Neural cell (in vitro differentiated cells): ENCODE results near the gene CDKN1B. TPM values are rescaled to one million over a fixed set of nuclear protein-coding genes. Genes with fewer than 3 reads are reported as not detected.
"Not testable (repeated sequence)": the region's sequence is repeated elsewhere in the genome, so short reads cannot be mapped to it uniquely, and the experiment has no call there.

Source experiments
- H2AFZ ChIP-seq: fragments of 200-600, 300-800 bp; sonication (generic), shearing (Covaris generic); 2 replicates; pipeline ENCODE4 v1.6.0; 2014; ENCODE audit warnings: low read depth, mild to moderate bottlenecking, antibody characterized with exemption, low read length, moderate library complexity
- H3F3A ChIP-seq: fragments of 200-600 bp; shearing (Covaris generic); 2 replicates; pipeline ENCODE4 v1.6.1; 2016; ENCODE audit warnings: mild to moderate bottlenecking, moderate library complexity, mixed read lengths, antibody characterized with exemption, low read length; ENCODE audit not compliant: insufficient read depth, poor library complexity, severe bottlenecking
- H3K27ac ChIP-seq: fragments of 200-600, 300-800 bp; sonication (generic), shearing (Covaris generic); 2 replicates; pipeline ENCODE4 v1.5.1; 2014; ENCODE audit warnings: mild to moderate bottlenecking, low read length, moderate library complexity
- H3K27me3 ChIP-seq: fragments of 300-800, 200-600 bp; sonication (generic), shearing (Covaris generic); 2 replicates; pipeline ENCODE4 v1.6.0; 2014; ENCODE audit warnings: mild to moderate bottlenecking, low read depth, low read length, moderate library complexity; ENCODE audit not compliant: insufficient read depth
- H3K36me3 ChIP-seq: fragments of 300-800, 200-600 bp; sonication (generic), shearing (Covaris generic); 2 replicates; pipeline ENCODE4 v1.5.1; 2014; ENCODE audit warnings: mild to moderate bottlenecking, antibody characterized with exemption, low read length, moderate library complexity; ENCODE audit not compliant: insufficient read depth
- H3K4me2 ChIP-seq: fragments of 300-800, 200-600 bp; sonication (generic), shearing (Covaris generic); 2 replicates; pipeline ENCODE4 v1.6.0; 2014; ENCODE audit warnings: mild to moderate bottlenecking, low read length
- H3K4me3 ChIP-seq: fragments of 300-800, 200-600 bp; sonication (generic), shearing (Covaris generic); 2 replicates; pipeline ENCODE4 v1.5.1; 2014; ENCODE audit warnings: mild to moderate bottlenecking, low read length, moderate library complexity
- H3K79me2 ChIP-seq: fragments of 200-600 bp; shearing (Covaris generic); replicated peaks from 2 replicates; pipeline ENCODE4 v1.6.0; 2014; ENCODE audit warnings: mild to moderate bottlenecking, low read length, moderate library complexity; ENCODE audit not compliant: insufficient read depth
- H3K9ac ChIP-seq: fragments of 300-800, 200-600 bp; sonication (generic), shearing (Covaris generic); 2 replicates; pipeline ENCODE4 v1.6.1; 2016; ENCODE audit warnings: mild to moderate bottlenecking, low read length, mixed read lengths
- H3K9me2 ChIP-seq: fragments of 200-600 bp; shearing (Covaris generic); 2 replicates; pipeline ENCODE4 v1.6.1; 2016; ENCODE audit warnings: mild to moderate bottlenecking, low read length, mixed read lengths; ENCODE audit not compliant: insufficient read depth
- H3K9me3 ChIP-seq: fragments of 200-600, 300-800 bp; sonication (generic), shearing (Covaris generic); 2 replicates; pipeline ENCODE4 v1.6.1; 2016; ENCODE audit warnings: mild to moderate bottlenecking, mixed run types, low read length, moderate library complexity, mixed read lengths
- H4K20me1 ChIP-seq: fragments of 200-600 bp; shearing (Covaris generic); 2 replicates; pipeline ENCODE4 v1.6.1; 2016; ENCODE audit warnings: mild to moderate bottlenecking, mixed run types; ENCODE audit not compliant: insufficient read depth
- CTCF ChIP-seq: fragments of 450-650 bp; IDR thresholded peaks from 2 replicates; pipeline ENCODE4 v1.5.1; 2014; ENCODE audit warnings: antibody characterized with exemption, mild to moderate bottlenecking, moderate library complexity; ENCODE audit not compliant: poor library complexity, severe bottlenecking
- EP300 ChIP-seq: fragments of 450-650 bp; conservative IDR thresholded peaks from 2 replicates; pipeline ENCODE4 v1.6.1; 2014; ENCODE audit warnings: antibody characterized with exemption, mild to moderate bottlenecking, moderate library complexity; ENCODE audit not compliant: poor library complexity, severe bottlenecking
- EZH2 ChIP-seq: fragments of 200-600, 300-800 bp; shearing (Covaris generic), sonication (generic); IDR thresholded peaks from 2 replicates; pipeline ENCODE4 v1.6.1; 2014; ENCODE audit warnings: antibody characterized with exemption, low read length, borderline replicate concordance, mild to moderate bottlenecking; ENCODE audit not compliant: insufficient read depth, poor library complexity, severe bottlenecking
- MXI1 ChIP-seq: fragments of 450-650 bp; conservative IDR thresholded peaks from 2 replicates; pipeline ENCODE4 v1.6.1; 2014; ENCODE audit warnings: antibody characterized with exemption, mild to moderate bottlenecking; ENCODE audit not compliant: poor library complexity, severe bottlenecking
- POLR2AphosphoS5 ChIP-seq: IDR thresholded peaks from 2 replicates; pipeline ENCODE4 v1.6.1; 2012
- RAD21 ChIP-seq: fragments of 450-650 bp; conservative IDR thresholded peaks from 2 replicates; pipeline ENCODE4 v1.6.1; 2014; ENCODE audit warnings: antibody characterized with exemption, mild to moderate bottlenecking, moderate library complexity
- SMC3 ChIP-seq: fragments of 450-650 bp; conservative IDR thresholded peaks from 2 replicates; pipeline ENCODE4 v1.6.1; 2014; ENCODE audit warnings: antibody characterized with exemption, mild to moderate bottlenecking, moderate library complexity; ENCODE audit not compliant: poor library complexity
- TAF1 ChIP-seq: IDR thresholded peaks from 2 replicates; pipeline ENCODE4 v1.6.1; 2012; ENCODE audit warnings: low read depth
- polyA plus RNA-seq: library from polyadenylated mRNA; depleted of rRNA; stranded (reverse); fragments of >200 nt; gene quantifications from 2 replicates; pipeline ENCODE4 v1.2.3, GENCODE V29; 2014
- TF ChIP-seq, protein P1 (sequence below): IDR thresholded peaks from 2 replicates; pipeline ENCODE4 v1.6.1; 2012; ENCODE audit warnings: borderline replicate concordance

Gene CDKN1B
- polyA plus RNA-seq, 1 donor from 2014 or later = 107 TPM

DNA sequence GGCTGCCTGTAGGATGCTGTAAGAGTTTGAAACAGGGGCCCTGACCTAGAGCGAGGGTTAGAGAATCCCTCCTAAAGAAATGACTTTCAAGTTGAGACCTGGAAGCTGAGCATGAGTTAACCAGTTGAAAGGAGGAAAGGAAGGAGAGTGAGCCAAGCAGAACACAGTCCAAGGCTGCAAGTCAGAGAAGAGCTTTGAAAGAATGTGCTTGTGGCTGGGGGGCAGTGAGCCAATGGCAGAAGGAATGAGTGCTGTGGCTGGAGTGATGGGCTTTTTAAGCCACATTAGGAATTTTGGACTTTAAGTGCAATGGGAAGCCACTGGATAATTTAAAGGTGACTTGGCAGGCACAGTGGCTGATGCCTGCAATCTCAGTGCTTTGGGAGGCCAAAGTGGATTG is 18.1 kb downstream of the CDKN1B start:
- H3F3A ChIP-seq = no peaks in the 10 kb centered on the region
- H3K9ac ChIP-seq = no peak overlapping the region
- H3K9me3 ChIP-seq = no peaks in the 10 kb centered on the region
- no peak overlapping the region for H3K4me2 ChIP-seq
- H3K4me3 ChIP-seq = no peak overlapping the region
- no peaks in the 10 kb centered on the region for H3K36me3 ChIP-seq
- H3K79me2 ChIP-seq = peaks cover 6% of the 10 kb centered on the region
- H3K27me3 ChIP-seq = no peaks in the 10 kb centered on the region
- no peak overlapping the region for H2AFZ ChIP-seq
- no peak for TF ChIP-seq TAF1
- no peak for TF ChIP-seq MXI1
- TF ChIP-seq RAD21 = no peak
- no peak for TF ChIP-seq CTCF
- TF ChIP-seq, protein P1, sequence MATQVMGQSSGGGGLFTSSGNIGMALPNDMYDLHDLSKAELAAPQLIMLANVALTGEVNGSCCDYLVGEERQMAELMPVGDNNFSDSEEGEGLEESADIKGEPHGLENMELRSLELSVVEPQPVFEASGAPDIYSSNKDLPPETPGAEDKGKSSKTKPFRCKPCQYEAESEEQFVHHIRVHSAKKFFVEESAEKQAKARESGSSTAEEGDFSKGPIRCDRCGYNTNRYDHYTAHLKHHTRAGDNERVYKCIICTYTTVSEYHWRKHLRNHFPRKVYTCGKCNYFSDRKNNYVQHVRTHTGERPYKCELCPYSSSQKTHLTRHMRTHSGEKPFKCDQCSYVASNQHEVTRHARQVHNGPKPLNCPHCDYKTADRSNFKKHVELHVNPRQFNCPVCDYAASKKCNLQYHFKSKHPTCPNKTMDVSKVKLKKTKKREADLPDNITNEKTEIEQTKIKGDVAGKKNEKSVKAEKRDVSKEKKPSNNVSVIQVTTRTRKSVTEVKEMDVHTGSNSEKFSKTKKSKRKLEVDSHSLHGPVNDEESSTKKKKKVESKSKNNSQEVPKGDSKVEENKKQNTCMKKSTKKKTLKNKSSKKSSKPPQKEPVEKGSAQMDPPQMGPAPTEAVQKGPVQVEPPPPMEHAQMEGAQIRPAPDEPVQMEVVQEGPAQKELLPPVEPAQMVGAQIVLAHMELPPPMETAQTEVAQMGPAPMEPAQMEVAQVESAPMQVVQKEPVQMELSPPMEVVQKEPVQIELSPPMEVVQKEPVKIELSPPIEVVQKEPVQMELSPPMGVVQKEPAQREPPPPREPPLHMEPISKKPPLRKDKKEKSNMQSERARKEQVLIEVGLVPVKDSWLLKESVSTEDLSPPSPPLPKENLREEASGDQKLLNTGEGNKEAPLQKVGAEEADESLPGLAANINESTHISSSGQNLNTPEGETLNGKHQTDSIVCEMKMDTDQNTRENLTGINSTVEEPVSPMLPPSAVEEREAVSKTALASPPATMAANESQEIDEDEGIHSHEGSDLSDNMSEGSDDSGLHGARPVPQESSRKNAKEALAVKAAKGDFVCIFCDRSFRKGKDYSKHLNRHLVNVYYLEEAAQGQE = no peak
- no peak for TF ChIP-seq POLR2AphosphoS5
- no peak for TF ChIP-seq SMC3
- TF ChIP-seq EP300 = no peak
- no peak for TF ChIP-seq EZH2
- H3K9me2 ChIP-seq = no peaks in the 10 kb centered on the region
- H3K27ac ChIP-seq = no peak overlapping the region
- no peaks in the 10 kb centered on the region for H4K20me1 ChIP-seq

DNA sequence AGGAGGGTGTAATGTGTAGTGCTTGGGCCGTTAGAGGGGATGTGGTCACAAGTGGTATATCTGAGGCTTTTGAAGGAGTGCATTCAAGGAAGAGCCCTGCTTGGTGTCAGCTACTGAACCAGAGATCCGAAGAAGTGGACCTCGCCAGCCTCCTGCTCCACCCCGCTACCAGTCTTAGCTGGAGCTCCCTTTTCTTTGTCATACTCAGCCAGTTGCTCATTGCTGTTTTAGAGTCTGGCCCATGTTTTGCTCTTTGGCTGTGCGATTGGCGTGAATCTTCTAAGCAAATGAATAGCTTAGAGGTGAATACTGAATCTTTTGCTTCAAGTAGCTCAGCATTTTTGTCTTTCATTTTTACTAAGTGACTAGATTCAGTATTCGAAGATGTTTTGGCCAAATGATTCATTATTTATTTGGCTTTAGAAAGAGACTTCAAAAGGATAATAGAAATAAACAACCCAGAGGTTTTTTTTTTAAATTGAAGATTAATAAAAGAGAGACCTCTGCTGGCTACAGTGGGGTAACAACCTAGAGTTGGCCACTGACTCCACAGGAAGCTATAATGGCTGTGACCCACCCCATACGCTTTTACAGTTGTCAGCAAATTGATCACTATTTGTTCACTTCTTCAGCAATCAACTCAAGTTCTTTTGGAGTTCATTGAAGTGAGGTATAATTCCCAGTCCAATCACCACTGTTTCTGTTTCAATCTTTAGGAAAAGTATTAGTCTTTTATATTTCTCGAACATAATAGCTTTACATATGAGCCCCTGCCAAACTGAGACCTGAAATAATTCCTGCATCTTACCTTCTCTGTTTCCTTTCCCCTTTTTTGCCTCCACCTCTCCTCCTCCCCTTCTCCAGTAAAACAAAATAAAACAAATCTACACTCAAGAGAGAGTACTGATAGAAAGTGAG is 19.9 kb downstream of the CDKN1B start:
- Histone ChIP-seq H3K27me3 (no peaks in the 10 kb centered on the region), H3K79me2 (no peaks in the 10 kb centered on the region), H3K4me2 (no peak overlapping the region), H3K9ac (no peak overlapping the region), H3K27ac (no peak overlapping the region), H2AFZ (no peak overlapping the region), H4K20me1 (no peaks in the 10 kb centered on the region), H3K36me3 (no peaks in the 10 kb centered on the region), H3K9me3 (no peaks in the 10 kb centered on the region), H3F3A (no peaks in the 10 kb centered on the region), H3K4me3 (no peak overlapping the region), H3K9me2 (no peaks in the 10 kb centered on the region)
- TF ChIP-seq CTCF = peak; percentile 66
- peak; percentile 60 for TF ChIP-seq SMC3
- no peak for TF ChIP-seq TAF1
- TF ChIP-seq RAD21 = peak; percentile 49

DNA sequence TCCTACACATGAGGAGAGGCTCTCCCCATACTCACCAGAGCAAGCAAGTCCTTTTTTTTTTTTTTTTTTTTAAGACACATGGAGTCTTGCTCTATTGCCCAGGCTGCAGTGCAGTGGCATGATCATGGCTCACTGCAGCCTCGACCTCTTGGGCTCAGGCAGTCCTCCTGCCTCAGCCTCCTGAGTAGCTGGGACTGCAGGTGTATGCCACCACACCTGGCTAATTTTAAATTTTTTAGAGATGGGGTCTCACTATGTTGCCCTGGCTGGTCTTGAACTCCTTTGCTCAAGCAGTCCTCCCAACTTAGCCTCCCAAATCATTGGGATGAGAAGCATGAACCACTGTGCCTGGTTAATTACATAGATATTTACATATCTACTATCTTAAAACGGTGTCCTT is 21.0 kb downstream of the CDKN1B start:
- not testable (repeated sequence) for H4K20me1 ChIP-seq, H3K9me2 ChIP-seq, H3K27ac ChIP-seq, H2AFZ ChIP-seq, H3F3A ChIP-seq, H3K36me3 ChIP-seq, H3K27me3 ChIP-seq, H3K4me2 ChIP-seq, H3K9me3 ChIP-seq, H3K9ac ChIP-seq, H3K79me2 ChIP-seq, H3K4me3 ChIP-seq
